GM19397 (cell line): Measurements from ENCODE around the gene EGLN2.
"Not testable (repeated sequence)": the region's sequence is repeated elsewhere in the genome, so short reads cannot be mapped to it uniquely, and the experiment has no call there.

Source experiments
- ATAC-seq: cut with Tn5 transposase; IDR thresholded peaks from one replicate; pipeline ENCODE4 v1.9.1; 2021; ENCODE audit warnings: mild to moderate bottlenecking, moderate library complexity; ENCODE audit not compliant: unreplicated experiment

Gene EGLN2

DNA sequence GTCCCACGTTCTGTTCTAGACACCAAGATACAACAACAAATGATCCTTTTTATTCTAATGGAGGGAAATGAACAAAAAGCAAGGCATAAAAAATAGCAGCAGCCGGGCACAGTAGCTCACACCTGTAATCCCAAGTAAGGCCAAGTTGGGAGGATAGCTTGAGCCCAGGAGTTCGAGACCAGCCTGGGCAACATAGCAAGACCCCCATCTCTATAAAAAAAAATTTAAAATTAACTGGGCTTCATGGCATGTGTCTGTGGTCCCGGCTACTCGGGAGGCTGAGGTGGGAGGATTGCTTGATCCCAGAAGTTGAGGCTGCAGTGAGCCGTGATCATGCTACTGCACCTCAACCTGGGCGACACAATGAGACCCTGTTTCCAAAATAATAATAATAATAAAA lies 22.6 kb upstream of the EGLN2 start:
- ATAC-seq, result no peak

- ATAC-seq, result peak; percentile 65
Measured at GRCh38 chr19:40776932-40777644, 21.9 kb upstream of the EGLN2 start.

DNA sequence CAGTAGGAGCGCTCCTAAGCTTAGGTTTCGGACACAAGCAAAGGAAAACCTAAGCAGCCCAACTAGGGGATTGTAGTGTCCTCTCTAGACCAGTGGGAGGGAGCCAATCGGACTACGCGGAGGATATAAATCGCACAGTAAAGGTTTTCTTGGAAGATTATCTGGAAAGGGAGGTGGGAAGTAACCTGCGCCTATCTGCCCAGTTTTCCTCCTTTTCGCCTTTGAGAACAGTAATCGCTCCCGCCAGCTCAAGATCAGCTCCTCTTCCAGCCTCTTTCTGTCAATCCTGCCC lies 21.4 kb upstream of the EGLN2 start:
- no peak for ATAC-seq

DNA sequence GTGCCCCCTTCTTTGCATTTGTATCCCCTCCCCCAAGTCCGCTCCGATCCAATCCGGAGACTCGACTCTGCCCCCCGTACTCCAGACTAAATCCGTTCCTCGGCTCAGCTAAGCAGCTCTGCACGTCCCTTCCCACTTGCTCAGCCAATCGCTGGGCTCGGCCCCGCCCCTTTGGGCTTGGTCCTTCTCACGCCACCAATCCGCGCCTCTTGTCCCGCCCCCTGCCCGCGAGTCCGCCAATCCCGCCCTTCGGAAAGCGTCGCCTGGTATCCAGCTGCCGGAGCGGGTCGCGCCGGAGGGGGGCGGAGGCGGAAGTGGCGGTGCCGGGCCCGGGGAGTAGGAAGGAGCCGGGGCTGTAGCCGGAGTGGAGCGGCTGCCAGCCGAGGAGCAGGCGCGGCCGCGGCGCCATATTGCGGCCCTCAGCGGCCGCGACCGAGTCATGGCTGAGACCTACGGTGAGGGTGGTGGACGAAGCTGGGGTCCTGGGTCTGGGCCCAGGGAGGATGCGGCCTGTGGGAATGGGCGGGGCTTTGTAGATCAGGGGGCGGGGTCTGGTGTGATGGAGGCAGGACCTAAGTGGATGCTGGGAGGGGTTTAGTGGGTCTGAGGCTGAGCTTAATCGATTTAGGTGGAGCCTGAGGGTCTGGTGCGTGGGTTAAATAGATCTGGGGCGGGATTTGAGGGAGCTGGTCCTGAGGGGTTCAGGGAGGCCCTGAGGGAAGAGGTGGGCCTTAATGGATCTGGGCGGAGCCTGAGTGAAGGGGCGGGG lies 20.9 kb upstream of the EGLN2 start, which contains the start of gene RAB4B:
Gene RAB4B (plus strand): TSS at position 311 of the 769 bp plus-strand sequence. CDS start 129 bp downstream, at position 440.
- peak; percentile 65 for ATAC-seq

GRCh38 chr19:40778706-40779284 lies 20.2 kb upstream of the EGLN2 start:
- no peak for ATAC-seq

DNA sequence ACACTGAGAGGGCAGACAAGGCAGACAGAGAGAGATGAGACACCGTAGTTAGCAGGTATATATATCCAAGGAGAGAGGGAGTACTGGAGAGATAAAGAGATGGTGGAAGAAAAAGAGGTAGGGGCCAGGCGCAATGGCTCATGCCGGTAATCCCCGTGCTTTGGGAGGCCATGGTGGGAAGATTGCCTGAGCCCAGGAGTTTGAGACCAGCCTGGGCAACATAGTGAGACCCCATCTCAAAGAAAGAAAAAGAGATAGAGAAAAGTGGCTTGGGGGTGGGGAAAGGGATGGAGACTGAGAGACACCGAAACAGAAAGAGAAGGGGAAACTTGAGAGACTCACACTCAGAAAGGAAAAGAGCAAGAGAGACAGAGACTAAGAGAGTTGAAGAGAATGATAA lies 18.4 kb upstream of the EGLN2 start:
- no peak for ATAC-seq

- ATAC-seq, result no peak
Measured at GRCh38 chr19:40781140-40781539, 17.9 kb upstream of the EGLN2 start.

GRCh38 chr19:40783711-40784110 lies 15.3 kb upstream of the EGLN2 start:
- ATAC-seq, result no peak

GRCh38 chr19:40784146-40784545 lies 14.8 kb upstream of the EGLN2 start:
- not testable (repeated sequence) for ATAC-seq

DNA sequence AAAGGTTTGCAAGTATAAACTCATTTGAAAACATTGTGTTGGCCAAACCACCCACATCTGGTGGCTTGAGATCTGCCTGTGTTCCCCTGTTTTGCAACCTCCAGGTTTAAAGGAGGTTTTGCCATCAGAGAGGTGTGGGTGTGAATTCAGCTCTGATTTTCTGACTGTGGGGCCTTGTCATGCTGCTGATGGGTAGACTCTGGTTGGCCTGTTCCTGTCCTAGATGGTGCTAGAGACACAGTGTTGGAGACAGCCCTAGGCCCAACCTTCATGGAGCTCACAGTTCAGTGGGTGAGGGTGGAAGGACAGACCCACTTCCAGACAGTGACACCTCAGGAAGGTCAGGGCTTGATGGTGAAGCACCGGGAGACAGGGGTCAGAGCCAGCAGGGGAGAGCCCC lies 13.5 kb upstream of the EGLN2 start:
- ATAC-seq, result no peak

DNA sequence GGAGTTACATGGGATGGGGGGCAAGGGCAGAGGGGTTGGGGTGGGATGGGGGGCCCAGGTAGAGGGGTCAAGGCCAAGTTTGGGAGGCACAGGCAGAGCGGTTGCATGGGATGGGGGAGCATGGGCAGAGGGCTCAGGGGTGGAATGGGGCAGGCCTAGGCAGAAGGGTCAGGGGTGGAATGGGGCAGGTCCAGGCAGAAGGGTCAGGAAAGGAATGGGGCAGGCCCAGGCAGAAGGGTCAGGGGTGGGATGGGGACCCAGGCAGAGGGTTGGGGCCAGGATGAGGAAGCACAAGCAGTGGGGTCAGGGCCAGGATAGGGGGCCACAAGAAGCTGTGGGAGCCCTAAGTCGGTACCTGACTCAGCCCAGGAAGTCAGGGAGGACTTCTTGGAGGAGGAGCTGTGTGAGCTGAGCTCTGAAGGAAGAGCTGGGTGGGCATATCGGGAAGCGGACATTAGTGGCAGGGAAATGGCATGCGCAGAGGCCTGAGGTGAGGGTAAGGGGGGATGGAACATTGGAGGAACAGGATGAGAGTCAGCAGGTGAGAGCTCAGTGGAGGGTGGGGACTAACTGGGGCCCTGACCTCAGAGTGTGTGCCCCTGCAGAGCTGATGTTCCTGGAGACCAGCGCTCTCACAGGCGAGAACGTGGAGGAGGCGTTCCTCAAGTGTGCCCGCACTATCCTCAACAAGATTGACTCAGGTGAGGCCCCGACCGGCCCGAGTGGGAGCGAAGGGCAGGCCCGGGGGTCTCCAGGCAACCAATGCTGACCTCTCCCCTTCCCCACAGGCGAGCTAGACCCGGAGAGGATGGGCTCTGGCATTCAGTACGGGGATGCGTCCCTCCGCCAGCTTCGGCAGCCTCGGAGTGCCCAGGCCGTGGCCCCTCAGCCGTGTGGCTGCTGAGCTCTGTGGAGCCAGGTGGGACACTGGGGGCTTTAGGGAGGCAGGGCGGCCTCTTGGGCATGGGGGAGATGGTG lies 12.6 kb upstream of the EGLN2 start:
- no peak for ATAC-seq

DNA sequence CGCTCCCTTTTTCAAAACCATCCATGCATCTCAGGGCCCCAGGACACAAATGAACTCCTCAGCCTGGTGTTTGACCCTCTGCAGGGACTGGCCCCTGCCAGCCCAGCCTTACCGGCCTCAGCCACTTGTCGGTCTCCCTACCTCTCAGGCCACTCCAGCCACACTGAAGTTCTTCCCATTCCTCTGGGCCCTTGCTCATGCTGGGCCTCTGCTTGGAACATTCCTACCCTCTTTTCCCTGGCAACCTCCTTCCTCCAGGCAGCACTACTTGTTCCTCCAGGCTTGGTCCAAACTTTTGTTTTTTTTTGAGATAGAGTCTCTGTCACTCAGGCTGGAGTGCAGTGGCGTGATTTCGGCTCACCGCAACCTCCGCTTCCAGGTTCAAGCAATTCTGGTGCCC lies 7.6 kb upstream of the EGLN2 start:
- ATAC-seq, result no peak

GRCh38 chr19:40791996-40792395 lies 7.0 kb upstream of the EGLN2 start:
- no peak for ATAC-seq

- no peak for ATAC-seq
Measured at GRCh38 chr19:40797166-40797962, 1.6 kb upstream of the EGLN2 start.

- no peak for ATAC-seq
Measured at GRCh38 chr19:40797963-40798682, 868 bp upstream of the EGLN2 start.

DNA sequence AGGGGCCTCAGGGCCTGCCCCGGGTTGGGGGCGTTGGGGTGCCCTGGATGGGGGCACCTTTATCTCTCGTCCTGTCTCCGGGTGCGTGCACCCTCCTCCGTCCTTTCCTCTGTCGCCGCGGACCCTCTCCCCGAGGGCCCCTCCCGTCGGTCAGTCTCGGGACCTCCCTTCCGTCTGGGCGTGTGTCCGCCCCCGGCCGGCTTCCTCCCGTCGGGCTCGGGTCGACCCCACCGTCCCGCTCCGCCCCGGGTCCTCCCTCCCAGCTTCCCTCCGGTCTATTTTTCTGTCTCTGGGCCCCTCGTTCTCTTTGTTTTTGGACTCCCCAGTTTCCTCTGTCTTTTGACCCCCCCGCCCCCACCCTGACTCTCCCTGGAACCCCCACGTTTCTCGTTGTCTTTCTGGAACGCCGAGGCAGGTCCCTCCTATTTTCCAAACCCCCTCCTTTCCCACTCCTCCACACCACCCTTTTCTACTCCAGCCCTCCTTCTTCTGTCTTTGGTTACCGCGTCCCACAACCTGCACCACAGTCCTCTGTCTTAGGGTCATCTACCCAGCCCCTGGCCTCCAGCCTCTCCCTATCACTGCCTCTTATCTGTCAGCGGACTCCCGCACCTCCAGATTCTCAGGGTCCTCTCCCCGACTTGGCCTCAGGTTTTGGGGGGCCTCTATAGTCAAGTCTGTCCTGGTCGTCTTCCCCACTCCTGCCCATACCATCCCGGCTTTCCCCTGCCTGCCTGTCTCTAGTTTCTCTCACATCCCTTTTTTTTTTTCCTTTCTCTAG lies 757 bp downstream of the EGLN2 start:
- ATAC-seq, result no peak

GRCh38 chr19:40800339-40800996 lies 1.5 kb downstream of the EGLN2 start:
- no peak for ATAC-seq

- no peak for ATAC-seq
Measured at GRCh38 chr19:40800997-40801377, 2.0 kb downstream of the EGLN2 start.
